GM06990 (cell line): ENCODE results near the gene ASTL.
"Not testable (repeated sequence)": the region's sequence is repeated elsewhere in the genome, so short reads cannot be mapped to it uniquely, and the experiment has no call there.

ENCODE experiments used
- DNase-seq: peaks from one replicate; pipeline ENCODE4 v3.0.0-alpha.2; 2011; ENCODE audit not compliant: insufficient read length; ENCODE audit errors: extremely low read depth
- H3K27me3 ChIP-seq: replicated peaks from 2 replicates; pipeline ENCODE4 v1.6.0; 2011; ENCODE audit warnings: low read length; ENCODE audit not compliant: control insufficient read depth, insufficient read depth
- H3K36me3 ChIP-seq: 2 replicates; pipeline ENCODE4 v1.5.1; 2011; ENCODE audit warnings: low read length; ENCODE audit not compliant: control insufficient read depth, insufficient read depth
- H3K4me3 ChIP-seq: replicated peaks from 2 replicates; pipeline ENCODE4 v1.5.1; 2011; ENCODE audit warnings: low read depth, mild to moderate bottlenecking, control low read depth, low read length
- CTCF ChIP-seq: IDR thresholded peaks from 2 replicates; pipeline ENCODE4 v1.5.1; 2011; ENCODE audit warnings: low read length, control low read depth, mild to moderate bottlenecking, inconsistent platforms; ENCODE audit not compliant: insufficient read depth, poor library complexity, severe bottlenecking

Gene ASTL

GRCh38 chr2:96164459-96165184 lies 26.3 kb upstream of the ASTL start:
- H3K27me3 ChIP-seq, result no peaks in the 10 kb centered on the region
- peak; percentile 87 for DNase-seq
- peak overlapping the region; percentile 53 for H3K4me3 ChIP-seq
- H3K36me3 ChIP-seq, result no peaks in the 10 kb centered on the region
- peak; percentile 30 for TF ChIP-seq CTCF

- TF ChIP-seq CTCF, result no peak
- Histone ChIP-seq H3K36me3 (no peaks in the 10 kb centered on the region), H3K27me3 (no peaks in the 10 kb centered on the region), H3K4me3 (peak overlapping the region; percentile 53)
- peak; percentile 95 for DNase-seq
These were observed 25.6 kb upstream of the ASTL start for GRCh38 chr2:96163768-96164429.

GRCh38 chr2:96163415-96163767 lies 25.1 kb upstream of the ASTL start:
- DNase-seq, result no peak
- no peak for TF ChIP-seq CTCF
- no peak overlapping the region for H3K4me3 ChIP-seq
- no peaks in the 10 kb centered on the region for H3K36me3 ChIP-seq
- H3K27me3 ChIP-seq, result no peaks in the 10 kb centered on the region

GRCh38 chr2:96161898-96162297 lies 23.6 kb upstream of the ASTL start:
- DNase-seq, result no peak
- H3K4me3 ChIP-seq, result no peak overlapping the region
- TF ChIP-seq CTCF, result no peak
- no peaks in the 10 kb centered on the region for H3K27me3 ChIP-seq
- no peaks in the 10 kb centered on the region for H3K36me3 ChIP-seq

- DNase-seq, H3K27me3 ChIP-seq, H3K4me3 ChIP-seq, H3K36me3 ChIP-seq: not testable (repeated sequence)
These were observed 22.1 kb upstream of the ASTL start for GRCh38 chr2:96160366-96160765.

- DNase-seq, result no peak
- H3K36me3 ChIP-seq, result no peaks in the 10 kb centered on the region
- no peaks in the 10 kb centered on the region for H3K27me3 ChIP-seq
- no peak overlapping the region for H3K4me3 ChIP-seq
- TF ChIP-seq CTCF, result no peak
These were observed 21.0 kb upstream of the ASTL start for GRCh38 chr2:96159084-96159830.
